AG09319 (cell line): ENCODE results near the gene ATP11A.

Experiments used
- DNase-seq: peaks from one replicate; pipeline ENCODE4 v3.0.0-alpha.2; 2010; ENCODE audit warnings: low read depth; ENCODE audit errors: extremely low read depth
- TF ChIP-seq, protein P1 (sequence below): IDR thresholded peaks from 2 replicates; pipeline ENCODE4 v1.5.1; 2011; ENCODE audit warnings: low read depth, mild to moderate bottlenecking, inconsistent platforms, low read length, moderate library complexity

The ATP11A gene

GRCh38 chr13:112731667-112732616, 42.1 kb downstream of the ATP11A start:
- TF ChIP-seq, protein P1, sequence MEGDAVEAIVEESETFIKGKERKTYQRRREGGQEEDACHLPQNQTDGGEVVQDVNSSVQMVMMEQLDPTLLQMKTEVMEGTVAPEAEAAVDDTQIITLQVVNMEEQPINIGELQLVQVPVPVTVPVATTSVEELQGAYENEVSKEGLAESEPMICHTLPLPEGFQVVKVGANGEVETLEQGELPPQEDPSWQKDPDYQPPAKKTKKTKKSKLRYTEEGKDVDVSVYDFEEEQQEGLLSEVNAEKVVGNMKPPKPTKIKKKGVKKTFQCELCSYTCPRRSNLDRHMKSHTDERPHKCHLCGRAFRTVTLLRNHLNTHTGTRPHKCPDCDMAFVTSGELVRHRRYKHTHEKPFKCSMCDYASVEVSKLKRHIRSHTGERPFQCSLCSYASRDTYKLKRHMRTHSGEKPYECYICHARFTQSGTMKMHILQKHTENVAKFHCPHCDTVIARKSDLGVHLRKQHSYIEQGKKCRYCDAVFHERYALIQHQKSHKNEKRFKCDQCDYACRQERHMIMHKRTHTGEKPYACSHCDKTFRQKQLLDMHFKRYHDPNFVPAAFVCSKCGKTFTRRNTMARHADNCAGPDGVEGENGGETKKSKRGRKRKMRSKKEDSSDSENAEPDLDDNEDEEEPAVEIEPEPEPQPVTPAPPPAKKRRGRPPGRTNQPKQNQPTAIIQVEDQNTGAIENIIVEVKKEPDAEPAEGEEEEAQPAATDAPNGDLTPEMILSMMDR = no peak
- DNase-seq = no peak

DNA sequence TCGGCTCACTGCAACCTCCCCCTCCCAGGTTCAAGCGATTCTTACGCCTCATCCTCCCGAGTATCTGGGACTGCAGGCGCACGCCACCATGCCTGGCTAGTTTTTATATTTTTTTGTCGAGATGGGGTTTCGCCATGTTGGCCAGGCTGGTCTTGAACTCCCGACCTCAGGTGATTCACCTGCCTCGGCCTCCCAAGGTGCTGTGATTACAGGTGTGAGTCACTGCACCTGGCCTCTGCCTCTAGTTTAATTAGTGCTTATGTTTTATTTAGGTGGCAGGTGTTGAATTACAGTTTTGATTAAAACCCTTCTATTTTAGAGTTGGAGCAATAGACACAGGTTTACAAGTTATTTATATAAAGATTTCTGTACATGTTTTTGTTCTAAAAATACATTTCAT, 42.8 kb downstream of the ATP11A start:
- TF ChIP-seq, protein P1 = no peak
- DNase-seq = no peak

DNA sequence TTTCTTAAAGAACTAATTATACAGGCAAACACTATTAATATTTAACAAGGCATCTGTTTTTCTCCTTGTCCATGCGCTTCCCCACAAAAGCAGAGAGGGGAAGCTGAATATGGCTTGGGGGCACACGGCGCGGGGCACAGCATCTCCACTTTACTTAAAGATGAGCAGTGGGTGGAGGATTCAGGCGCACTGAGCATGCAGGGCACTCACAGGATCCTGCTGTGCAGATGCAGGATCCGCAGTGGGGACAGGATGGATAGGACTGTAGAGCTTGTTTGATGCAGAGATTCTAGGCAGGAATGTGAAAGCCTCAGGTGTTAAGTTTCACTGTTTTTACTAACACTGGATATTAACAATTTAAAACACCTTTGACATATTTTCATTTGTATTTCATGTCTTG, 43.3 kb downstream of the ATP11A start:
- TF ChIP-seq, protein P1 = no peak
- DNase-seq = no peak

GRCh38 chr13:112733661-112734379, 44.0 kb downstream of the ATP11A start:
- DNase-seq = no peak
- TF ChIP-seq, protein P1 = no peak

DNA sequence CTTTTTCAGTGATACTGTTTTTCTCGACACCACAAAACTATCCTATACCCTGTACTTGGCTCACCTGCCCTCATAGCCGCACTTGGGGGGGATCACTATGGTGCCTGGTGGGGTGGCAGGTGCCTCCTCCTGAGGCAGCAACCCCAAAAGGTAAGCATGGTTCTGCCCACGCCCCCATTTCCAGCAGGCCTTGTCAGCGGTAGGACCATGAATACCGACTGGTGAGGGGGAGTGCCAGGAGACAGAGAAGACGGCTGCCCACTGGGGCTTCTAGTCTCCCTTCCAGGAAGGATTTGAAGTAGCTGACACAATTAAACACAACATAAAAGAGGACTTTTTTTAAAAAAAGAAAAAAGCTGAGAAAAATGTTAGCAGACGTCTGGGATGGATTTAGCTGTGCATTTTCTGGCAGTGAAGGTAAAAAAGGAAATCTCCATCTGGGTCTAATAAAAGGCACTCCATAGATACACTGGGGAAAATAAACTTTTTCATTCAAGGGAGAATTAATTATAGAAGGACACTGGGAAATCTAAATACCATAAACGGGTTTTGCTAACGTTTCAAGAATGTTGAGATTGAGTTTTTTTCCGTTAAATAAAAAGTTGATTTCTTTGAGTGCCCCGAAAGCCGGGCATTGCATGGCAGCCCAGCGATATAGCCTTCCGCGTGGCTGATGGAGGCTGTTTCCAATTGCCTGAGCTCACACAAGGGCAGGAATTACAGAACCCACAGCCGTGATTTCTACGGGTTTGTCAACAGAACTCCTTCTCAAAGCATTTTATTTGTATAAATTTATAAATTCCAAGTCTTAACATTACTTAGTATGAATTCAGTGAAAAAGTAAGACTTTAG, 45.1 kb downstream of the ATP11A start:
- DNase-seq = no peak
- TF ChIP-seq, protein P1 = no peak

- TF ChIP-seq, protein P1 = no peak
- no peak for DNase-seq
Observed at GRCh38 chr13:112735791-112736190, 46.0 kb downstream of the ATP11A start.
